Parathyroid adenoma (tissue), 2 donors: ENCODE measurements around the gene FAM222A.

ENCODE experiments used
- H2AFZ ChIP-seq: fragments of 300-600 bp; sonication (generic); one replicate; pipeline ENCODE4 v1.7.0; 2017; ENCODE audit warnings: antibody characterized with exemption, mild to moderate bottlenecking
- H3K27ac ChIP-seq: fragments of 300-600 bp; sonication (generic); one replicate; pipeline ENCODE4 v1.7.0; 2017
- H3K27me3 ChIP-seq: fragments of 300-600 bp; sonication (generic); one replicate; pipeline ENCODE4 v1.7.0; 2017; ENCODE audit warnings: low read length; ENCODE audit not compliant: control insufficient read depth, insufficient read depth
- H3K36me3 ChIP-seq: fragments of 300-600 bp; sonication (generic); one replicate; pipeline ENCODE4 v1.7.0; 2017; ENCODE audit warnings: low read length; ENCODE audit not compliant: control insufficient read depth, insufficient read depth
- H3K4me1 ChIP-seq: fragments of 300-600 bp; sonication (generic); one replicate; pipeline ENCODE4 v1.7.0; 2017; ENCODE audit warnings: control low read depth
- H3K4me2 ChIP-seq: fragments of 300-600 bp; sonication (generic); one replicate; pipeline ENCODE4 v1.7.0; 2017; ENCODE audit warnings: low read length
- H3K4me3 ChIP-seq: fragments of 300-600 bp; sonication (generic); one replicate; pipeline ENCODE4 v1.7.0; 2017; ENCODE audit warnings: low read depth, low read length
- H3K79me2 ChIP-seq: fragments of 300-600 bp; sonication (generic); one replicate; pipeline ENCODE4 v1.7.0; 2017; ENCODE audit warnings: control low read depth
- H3K9ac ChIP-seq: fragments of 300-600 bp; sonication (generic); one replicate; pipeline ENCODE4 v1.7.0; 2017; ENCODE audit warnings: mild to moderate bottlenecking
- H3K9me3 ChIP-seq: fragments of 300-600 bp; sonication (generic); one replicate; pipeline ENCODE4 v1.7.0; 2017; ENCODE audit warnings: low read length; ENCODE audit not compliant: control insufficient read depth
- TF ChIP-seq, protein P1 (sequence below): fragments of 300-600 bp; sonication (generic); IDR thresholded peaks from one replicate; pipeline ENCODE4 v1.7.0; 2017; ENCODE audit warnings: antibody characterized with exemption, mild to moderate bottlenecking
- donor health status: primary hyperparathyroidism.

The FAM222A gene

DNA sequence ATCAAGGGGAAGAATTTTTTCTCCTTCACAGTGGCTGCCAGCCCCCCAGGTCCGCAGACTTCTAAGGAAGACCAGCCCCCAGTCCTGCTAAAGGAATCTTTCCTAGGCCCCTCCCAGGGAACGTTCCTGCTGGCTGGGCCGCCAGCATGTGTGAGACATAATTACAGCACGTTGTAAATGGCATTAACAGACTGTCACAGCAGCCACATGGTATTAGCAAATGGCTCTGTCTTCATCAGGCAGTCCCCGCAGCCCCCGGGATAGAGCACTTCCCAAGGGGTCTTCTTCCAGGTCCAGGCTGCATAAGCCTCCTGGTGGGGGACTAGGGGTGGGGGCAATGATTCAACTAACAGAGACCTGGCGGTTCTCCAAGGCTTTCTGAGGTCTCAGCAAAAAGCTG lies 34.9 kb upstream of the FAM222A start:
- Histone ChIP-seq H3K9me3 (no peaks in the 10 kb centered on the region), H3K79me2 (no peaks in the 10 kb centered on the region), H3K27ac (no peak overlapping the region), H3K27me3 (no peaks in the 10 kb centered on the region), H3K4me3 (no peak overlapping the region), H3K4me1 (no peaks in the 10 kb centered on the region), H3K9ac (no peak overlapping the region), H3K4me2 (no peak overlapping the region), H2AFZ (no peak overlapping the region), H3K36me3 (no peaks in the 10 kb centered on the region)
- TF ChIP-seq, protein P1, sequence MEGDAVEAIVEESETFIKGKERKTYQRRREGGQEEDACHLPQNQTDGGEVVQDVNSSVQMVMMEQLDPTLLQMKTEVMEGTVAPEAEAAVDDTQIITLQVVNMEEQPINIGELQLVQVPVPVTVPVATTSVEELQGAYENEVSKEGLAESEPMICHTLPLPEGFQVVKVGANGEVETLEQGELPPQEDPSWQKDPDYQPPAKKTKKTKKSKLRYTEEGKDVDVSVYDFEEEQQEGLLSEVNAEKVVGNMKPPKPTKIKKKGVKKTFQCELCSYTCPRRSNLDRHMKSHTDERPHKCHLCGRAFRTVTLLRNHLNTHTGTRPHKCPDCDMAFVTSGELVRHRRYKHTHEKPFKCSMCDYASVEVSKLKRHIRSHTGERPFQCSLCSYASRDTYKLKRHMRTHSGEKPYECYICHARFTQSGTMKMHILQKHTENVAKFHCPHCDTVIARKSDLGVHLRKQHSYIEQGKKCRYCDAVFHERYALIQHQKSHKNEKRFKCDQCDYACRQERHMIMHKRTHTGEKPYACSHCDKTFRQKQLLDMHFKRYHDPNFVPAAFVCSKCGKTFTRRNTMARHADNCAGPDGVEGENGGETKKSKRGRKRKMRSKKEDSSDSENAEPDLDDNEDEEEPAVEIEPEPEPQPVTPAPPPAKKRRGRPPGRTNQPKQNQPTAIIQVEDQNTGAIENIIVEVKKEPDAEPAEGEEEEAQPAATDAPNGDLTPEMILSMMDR: no peak

DNA sequence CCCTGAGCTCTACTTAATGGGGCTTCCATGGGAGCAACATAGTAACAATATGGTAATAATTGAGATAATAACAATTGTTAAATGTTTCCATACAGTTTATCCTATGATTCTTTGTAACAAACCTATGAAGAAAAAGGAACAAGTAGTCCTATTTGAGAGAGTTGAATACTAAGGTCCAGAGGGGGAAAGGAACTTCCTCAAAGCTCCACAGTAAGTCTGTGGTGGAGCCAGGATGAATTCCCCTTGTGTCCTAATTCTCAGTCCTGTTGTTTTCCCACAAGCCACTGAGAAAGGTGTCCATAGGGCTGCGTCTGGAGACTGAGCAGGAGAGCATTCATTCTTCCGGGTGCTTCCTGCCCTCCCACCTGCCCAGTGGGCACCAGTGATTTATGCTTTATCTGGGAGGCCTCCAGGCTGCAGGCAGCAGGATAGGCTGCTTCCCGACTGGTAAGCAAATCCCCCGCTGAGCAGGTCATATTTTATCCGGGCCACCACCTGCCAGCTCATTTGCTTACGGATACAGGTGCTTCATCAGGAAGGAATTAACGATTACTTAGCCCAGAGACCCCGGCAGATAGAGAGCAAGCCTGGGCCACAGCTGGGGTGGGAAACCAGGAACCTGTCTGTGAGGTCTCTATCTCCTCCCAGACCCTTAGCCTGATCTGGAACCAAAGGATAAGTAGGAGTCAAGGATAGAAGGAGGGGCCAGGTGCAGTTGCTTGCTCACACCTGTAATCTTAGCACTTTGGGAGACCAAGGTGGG lies 33.9 kb upstream of the FAM222A start:
- H3K4me2 ChIP-seq: no peak overlapping the region
- H3K27me3 ChIP-seq: no peaks in the 10 kb centered on the region
- H3K4me3 ChIP-seq: no peak overlapping the region
- H3K4me1 ChIP-seq: no peaks in the 10 kb centered on the region
- H3K27ac ChIP-seq: no peak overlapping the region
- TF ChIP-seq, protein P1: no peak
- no peaks in the 10 kb centered on the region for H3K36me3 ChIP-seq
- H3K9me3 ChIP-seq: no peaks in the 10 kb centered on the region
- H3K9ac ChIP-seq: no peak overlapping the region
- no peak overlapping the region for H2AFZ ChIP-seq
- no peaks in the 10 kb centered on the region for H3K79me2 ChIP-seq

DNA sequence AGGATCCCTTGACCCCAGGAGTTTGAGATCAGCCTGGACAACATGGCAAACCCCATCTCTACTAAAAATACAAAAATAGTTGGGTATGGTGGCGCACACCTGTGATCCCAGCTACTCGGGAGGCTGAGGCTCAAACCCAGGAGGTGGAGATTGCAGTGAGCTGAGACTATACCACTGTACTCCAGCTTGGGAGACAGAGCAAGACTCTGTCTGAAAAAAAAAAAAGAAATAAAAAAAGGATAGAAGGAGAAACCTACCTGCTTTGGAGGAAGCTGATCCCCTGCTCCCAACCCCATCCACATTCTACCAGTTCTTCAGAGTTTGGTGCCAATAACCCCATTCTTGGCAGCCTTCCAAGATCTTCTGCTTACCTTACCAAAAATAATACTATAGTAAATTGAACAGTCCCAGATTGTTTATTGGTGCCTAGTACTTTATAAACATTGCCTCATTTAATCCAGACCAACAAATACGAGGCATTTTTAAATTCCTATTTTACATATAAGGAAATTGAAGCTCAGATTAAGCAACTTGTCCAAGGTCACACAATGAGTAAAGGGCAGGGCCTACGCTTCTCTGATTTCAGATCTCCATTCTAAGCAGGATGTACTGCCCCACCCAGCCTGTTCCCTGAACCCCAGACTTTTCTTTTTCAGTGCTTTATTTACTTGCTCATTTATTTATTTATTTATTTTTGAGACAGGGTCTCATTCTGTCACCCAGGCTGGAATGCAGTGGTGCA lies 33.2 kb upstream of the FAM222A start:
- TF ChIP-seq, protein P1: no peak
- Histone ChIP-seq H3K4me1 (no peaks in the 10 kb centered on the region), H3K36me3 (no peaks in the 10 kb centered on the region), H3K27me3 (no peaks in the 10 kb centered on the region), H3K4me3 (no peak overlapping the region), H3K9ac (no peak overlapping the region), H3K79me2 (no peaks in the 10 kb centered on the region), H2AFZ (no peak overlapping the region), H3K27ac (no peak overlapping the region), H3K9me3 (no peaks in the 10 kb centered on the region), H3K4me2 (no peak overlapping the region)

DNA sequence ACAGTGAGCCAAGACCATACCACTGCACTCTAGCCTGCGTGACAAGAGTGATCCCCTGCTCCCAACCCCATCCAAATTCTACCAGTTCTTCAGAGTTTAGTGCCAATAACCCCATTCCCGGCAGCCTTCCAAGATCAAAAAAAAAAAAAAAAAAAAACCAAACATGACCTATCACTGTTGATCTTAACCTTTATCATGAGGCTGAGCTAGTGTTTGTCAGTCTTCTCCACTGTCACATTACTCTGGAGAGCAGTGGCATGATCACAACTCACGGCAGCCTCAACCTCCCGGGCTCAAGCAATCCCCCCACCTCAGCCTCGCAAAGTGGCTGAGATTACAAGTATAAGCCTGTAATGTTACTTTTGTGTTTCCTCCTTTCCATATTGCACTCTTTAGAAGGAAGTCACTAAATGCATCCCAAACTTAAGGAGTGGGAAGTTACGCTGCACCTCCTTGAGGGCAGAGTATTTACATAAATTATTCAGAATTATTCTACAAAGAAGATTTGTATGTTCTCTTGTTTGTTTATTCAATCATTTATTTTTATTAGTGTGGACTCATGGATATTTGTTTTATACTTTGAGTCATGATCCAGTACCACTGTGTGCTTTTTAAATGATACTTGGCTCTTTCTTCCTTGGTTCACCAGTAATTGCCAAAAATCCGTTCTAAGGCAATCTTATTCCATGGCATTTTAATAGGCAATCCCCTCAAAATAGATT lies 31.5 kb upstream of the FAM222A start:
- no peak overlapping the region for H3K4me2 ChIP-seq
- no peak overlapping the region for H2AFZ ChIP-seq
- H3K9me3 ChIP-seq: no peaks in the 10 kb centered on the region
- no peaks in the 10 kb centered on the region for H3K4me1 ChIP-seq
- no peak overlapping the region for H3K9ac ChIP-seq
- no peaks in the 10 kb centered on the region for H3K79me2 ChIP-seq
- H3K4me3 ChIP-seq: no peak overlapping the region
- no peaks in the 10 kb centered on the region for H3K36me3 ChIP-seq
- H3K27ac ChIP-seq: no peak overlapping the region
- TF ChIP-seq, protein P1: no peak
- no peaks in the 10 kb centered on the region for H3K27me3 ChIP-seq
